NCI-H1417 treated with DMSO at 0.1 percent for 48 hours (cell line): ENCODE measurements around the gene HOOK2.
"Not testable (repeated sequence)": the region's sequence is repeated elsewhere in the genome, so short reads cannot be mapped to it uniquely, and the experiment has no call there.

Experiments
- DNase-seq: peaks from one replicate; lab custom pipeline; 2025; lab: John Stamatoyannopoulos, UW

Gene HOOK2

GRCh38 chr19:12720851-12721655, 54.3 kb downstream of the HOOK2 start:
- no peak for DNase-seq

GRCh38 chr19:12720296-12720695, 55.1 kb downstream of the HOOK2 start:
- DNase-seq = no peak

GRCh38 chr19:12715929-12716328, 59.4 kb downstream of the HOOK2 start:
- no peak for DNase-seq

GRCh38 chr19:12715102-12715501, 60.2 kb downstream of the HOOK2 start:
- no peak for DNase-seq

- DNase-seq = not testable (repeated sequence)
Measured at GRCh38 chr19:12713304-12713703, 62.0 kb downstream of the HOOK2 start.
